Ecto neural progenitor cell (in vitro differentiated cells): ENCODE data around the gene GPR132.

ENCODE experiments used
- DNase-seq: peaks from one replicate; pipeline ENCODE4 v3.0.0-alpha.2; 2018; ENCODE audit warnings: low spot score

The GPR132 gene

GRCh38 chr14:105061428-105062047 lies 3.7 kb downstream of the GPR132 start:
- peak; percentile 50 for DNase-seq

GRCh38 chr14:105060751-105061427 lies 4.3 kb downstream of the GPR132 start:
- peak; percentile 50 for DNase-seq

DNA sequence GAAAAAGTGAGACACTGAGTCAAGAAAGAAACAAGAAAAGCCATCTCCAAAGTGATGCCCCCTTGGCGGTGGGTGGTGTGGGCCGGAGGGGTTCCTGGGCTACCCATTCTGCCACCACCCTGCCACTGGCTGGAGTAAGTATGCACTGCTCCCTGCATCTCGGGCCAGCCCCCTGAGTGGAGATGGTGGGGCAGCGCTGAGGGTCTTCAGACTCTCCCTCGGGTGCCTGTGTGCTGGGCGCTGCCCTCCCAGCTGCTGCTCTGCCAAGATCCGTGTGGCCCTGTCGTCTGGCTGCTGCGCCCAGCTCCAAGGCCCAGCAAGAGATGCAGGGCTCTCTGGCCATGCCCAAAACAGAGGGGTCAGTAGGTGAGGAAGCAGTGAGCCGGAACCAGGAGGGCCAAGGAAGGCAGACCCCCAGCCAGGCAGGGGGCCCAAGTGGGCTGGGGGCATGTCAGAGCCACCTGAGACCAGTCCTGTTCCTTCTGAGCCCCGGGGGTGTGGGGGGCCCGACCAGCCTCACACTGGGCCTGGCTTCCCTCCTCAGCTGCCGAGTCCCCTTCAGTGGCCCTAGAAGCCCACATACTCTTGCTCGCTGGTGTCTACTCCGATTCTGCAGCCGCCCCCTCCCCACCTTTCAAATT lies 5.2 kb downstream of the GPR132 start:
- DNase-seq = peak; percentile 43

DNA sequence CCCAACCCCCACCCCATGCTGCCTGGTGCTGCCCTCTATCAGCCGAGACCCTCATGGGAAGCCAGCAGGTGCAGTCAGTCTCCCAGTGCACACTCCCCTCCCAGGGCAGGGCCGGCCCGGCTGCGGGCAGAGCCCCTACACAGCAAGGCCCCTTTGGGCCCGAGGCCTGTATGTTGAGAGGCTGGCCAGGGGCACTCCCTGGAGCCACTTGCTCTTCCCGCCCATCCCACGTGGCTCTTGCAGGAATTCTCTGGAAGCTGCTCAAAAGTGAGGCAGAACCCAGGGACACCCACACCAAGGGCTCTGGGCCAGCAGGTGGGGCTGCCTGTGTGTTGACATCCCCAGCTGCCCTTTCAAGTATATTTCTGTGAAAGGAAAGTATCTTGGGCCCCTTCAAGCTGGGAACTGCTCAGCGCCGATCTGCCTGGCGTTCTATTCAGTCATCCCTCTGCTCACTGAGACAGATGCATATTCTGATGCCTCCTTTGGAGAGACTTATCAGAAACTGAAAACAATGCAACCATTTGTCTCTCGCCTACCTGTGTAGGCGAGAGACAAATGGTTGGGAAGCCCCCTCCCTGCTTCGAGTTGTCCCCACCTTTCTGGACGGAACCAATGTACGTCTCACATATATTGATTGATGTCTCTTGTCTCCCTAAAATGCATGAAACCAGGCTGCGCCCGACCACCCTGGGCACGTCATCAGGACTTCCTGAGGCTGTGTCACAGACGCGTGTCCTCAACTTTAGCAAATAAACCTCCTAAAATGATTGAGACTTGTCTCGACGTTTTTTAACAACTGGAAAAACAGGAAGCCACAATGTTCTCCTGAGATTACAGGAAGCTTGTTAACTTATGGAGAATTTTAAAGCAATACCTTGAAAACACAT lies 6.0 kb downstream of the GPR132 start:
- DNase-seq = no peak

- DNase-seq = no peak
Measured at GRCh38 chr14:105058521-105059034, 6.7 kb downstream of the GPR132 start.

GRCh38 chr14:105056303-105056831 lies 8.9 kb downstream of the GPR132 start:
- DNase-seq = peak; percentile 48

DNA sequence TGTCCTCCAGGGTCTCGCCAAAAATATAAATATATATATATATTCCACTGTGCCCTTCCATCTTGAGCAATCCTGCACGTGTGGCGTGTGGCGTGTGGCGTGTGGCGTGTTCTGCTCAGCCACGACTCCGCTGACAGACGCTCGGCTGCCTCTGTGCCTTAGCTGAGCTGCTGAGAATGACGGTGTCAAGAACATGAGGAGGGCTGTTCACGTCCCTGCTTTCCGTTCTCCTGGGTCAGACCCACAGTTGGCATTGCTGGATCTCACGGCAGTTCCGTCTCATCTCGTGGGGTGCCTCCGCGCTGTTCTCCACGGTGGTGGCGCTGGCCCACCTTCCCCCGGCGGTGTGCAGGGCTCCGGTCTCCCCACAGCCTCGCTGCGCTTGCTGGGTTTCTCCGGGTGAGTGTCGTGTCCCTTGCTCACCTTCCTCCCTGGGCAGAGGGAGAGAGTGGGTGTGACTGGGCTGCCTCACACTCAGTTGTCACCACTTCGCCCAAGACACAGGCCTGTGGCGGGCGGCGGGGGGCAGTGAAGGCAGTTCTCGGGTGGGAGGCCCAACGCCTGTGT lies 9.4 kb downstream of the GPR132 start:
- peak; percentile 45 for DNase-seq

- no peak for DNase-seq
Measured at GRCh38 chr14:105055334-105055733, 9.9 kb downstream of the GPR132 start.

DNA sequence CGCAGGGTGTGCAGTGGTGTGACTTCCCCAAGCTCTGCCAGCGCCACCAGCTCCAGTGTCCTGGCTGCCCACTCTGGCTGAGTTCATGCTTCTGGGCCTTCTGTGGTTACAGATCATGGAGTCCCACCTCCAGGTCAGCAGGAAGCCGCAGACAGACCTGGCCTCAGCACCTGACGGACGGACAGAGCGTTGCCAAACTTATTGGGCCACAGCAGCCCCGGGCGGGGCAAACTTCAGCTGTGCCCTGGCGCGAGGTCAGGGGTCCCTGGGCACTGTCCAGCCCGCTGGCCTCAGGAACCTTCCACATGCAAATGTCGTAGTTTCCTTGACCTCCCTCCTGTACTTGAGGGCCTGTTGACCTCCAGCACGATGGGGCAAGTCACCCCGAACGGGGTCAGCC lies 11.2 kb downstream of the GPR132 start:
- DNase-seq = no peak

GRCh38 chr14:105053421-105053820 lies 11.8 kb downstream of the GPR132 start:
- no peak for DNase-seq

- DNase-seq = no peak
Measured at GRCh38 chr14:105052110-105052458, 13.1 kb downstream of the GPR132 start.

DNA sequence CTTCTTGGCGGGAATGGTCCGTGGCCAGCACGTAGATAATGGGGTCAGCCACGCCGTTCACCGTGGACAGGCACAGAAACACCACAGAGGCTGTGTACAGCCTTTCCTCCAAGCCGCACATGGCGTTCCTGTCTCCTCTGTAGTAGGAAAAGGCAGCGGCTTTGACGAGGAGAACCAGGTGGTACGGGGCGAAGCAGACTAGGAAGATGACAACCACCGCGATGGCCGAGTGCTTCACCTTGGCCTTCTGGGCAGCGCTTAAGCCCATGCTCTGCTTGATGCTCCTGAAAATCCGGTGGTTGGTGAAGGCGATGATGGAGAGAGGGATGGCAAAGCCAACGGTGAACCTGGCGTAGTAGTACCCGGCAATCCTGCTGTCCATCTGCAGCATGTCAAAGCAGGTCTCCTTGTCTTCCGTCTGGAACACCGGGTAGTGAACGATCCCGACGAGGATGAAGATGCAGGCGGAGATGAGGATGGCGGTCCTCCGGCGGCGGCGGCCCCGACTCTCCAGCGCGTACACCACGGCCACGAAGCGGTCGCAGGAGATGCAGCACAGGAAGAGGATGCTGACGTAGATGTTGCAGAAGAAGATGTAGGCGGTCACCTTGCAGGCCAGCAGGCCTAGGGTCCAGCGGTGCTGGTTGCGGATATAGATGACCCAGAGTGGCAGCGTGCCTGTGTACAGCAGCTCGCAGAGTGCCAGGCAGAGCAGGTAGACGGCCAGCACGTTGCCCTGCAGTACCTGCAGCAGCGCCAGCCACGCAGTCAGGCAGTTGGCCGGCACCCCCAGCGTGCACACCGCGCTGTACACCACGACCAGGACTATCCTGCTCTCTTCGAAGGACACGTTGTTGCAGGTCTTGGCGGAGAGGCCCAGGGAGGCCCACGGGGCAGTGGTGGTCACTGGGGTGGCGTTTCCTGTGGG lies 13.8 kb downstream of the GPR132 start:
- no peak for DNase-seq

GRCh38 chr14:105050551-105050897 lies 14.7 kb downstream of the GPR132 start:
- DNase-seq = no peak

DNA sequence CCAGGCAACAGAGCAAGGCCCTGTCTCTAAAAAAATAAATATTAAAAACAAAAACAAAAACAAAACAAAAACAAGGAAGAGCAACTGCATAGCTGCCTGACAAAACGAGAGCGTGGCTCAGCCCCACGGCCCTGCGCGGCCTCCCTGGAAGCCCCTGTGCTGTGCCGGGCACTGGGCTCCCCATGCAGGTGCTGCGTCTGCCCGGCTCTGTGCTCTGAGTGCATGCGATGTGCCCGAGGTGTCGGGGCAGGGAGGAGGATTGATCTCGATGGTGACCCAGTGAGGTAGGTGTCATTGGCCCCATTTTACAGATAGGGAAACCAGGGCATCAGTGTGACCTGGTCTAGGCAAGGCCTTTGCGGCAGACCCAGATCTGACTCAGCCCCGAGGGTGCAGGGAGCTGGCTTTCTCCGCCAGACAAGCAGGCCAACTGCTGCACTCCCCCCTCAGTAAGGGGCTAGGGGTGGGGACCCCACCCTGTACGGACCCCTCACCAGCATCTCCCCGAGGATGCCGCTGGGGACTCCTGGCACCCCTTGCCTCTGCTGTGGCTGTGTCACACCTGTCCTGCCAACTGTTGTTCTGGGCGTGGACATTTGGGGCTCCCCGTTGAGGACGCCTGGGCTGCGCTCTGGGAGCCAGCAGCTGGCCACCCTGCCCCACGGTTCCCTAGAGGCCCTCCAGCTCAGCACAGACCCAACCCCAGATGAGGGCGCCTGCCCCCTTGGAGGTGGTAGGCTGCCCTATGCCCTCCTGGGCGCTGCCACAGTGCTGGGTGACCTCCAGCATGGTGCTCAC lies 15.3 kb downstream of the GPR132 start:
- DNase-seq = no peak

GRCh38 chr14:105047283-105048016 lies 17.8 kb downstream of the GPR132 start:
- no peak for DNase-seq

GRCh38 chr14:105046891-105047282 lies 18.3 kb downstream of the GPR132 start:
- DNase-seq = no peak

- peak; percentile 95 for DNase-seq
Measured at GRCh38 chr14:105045710-105046326, 19.4 kb downstream of the GPR132 start.

DNA sequence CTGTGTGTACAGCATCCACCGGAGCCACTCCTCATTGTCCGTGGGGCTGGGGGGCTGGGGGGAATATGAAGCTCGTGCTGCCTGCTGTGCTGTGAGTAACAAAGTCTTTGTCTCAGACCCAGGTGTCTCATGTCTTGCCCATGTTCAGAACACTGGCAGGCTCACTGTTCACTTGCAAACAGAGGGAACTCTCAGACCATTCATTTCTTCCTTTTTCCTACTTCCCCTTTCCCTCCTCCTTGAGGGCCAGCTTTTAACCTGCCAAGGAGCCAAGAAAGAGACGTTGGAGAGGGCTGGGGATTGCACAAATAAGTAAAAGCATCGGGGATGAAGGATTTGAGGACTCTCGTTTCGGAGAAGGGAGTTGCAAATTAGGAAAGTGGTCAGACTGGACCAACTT lies 21.6 kb downstream of the GPR132 start:
- no peak for DNase-seq

GRCh38 chr14:105042813-105043212 lies 22.4 kb downstream of the GPR132 start:
- no peak for DNase-seq
